ENCODE results near the gene SPTB.

GRCh38 chr14:64726585-64726890 is 153.2 kb downstream of the SPTB start:
- TF ChIP-seq CTCF (conservative IDR thresholded peaks at IDR 0.05; ENCODE audit: low read depth, low read length) = no peak
- no peak for TF ChIP-seq EZH2 (IDR thresholded peaks at IDR 0.05; ENCODE audit: low read length, unreplicated experiment)

Measured in PC-3 (cell line).